SK-N-SH (cell line): Measurements from ENCODE around the gene PFKL.

Experiments used
- CTCF ChIP-seq: fragments of 200-600 bp; sonication (generic); IDR thresholded peaks from 2 replicates; pipeline ENCODE4 v1.6.1; 2017; ENCODE audit warnings: antibody characterized with exemption, mild to moderate bottlenecking, moderate library complexity
- EP300 ChIP-seq, 2 experiments: IDR thresholded peaks; 2 replicates each; pipeline versions ENCODE4 v1.4.0 to v1.6.1; 2012; ENCODE audit warnings: borderline replicate concordance in 1 of 2, low read depth in 1 of 2, low read length in 1 of 2
- EZH2phosphoT487 ChIP-seq: fragments of 200-600 bp; sonication (generic); IDR thresholded peaks from 2 replicates; pipeline ENCODE4 v1.6.1; 2017; ENCODE audit warnings: low read depth, mixed run types, mild to moderate bottlenecking, antibody characterized with exemption, moderate library complexity, borderline replicate concordance
- FOXM1 ChIP-seq: IDR thresholded peaks from 2 replicates; pipeline ENCODE4 v1.4.0; 2012; ENCODE audit warnings: low read depth, mild to moderate bottlenecking
- GATA2 ChIP-seq: sonication (generic); formaldehyde crosslinking; IDR thresholded peaks from 2 replicates; pipeline ENCODE4 v1.5.0; 2020; ENCODE audit warnings: mild to moderate bottlenecking, missing genetic modification reagents
- JUND ChIP-seq: IDR thresholded peaks from 2 replicates; pipeline ENCODE4 v1.4.0; 2012
- NFIC ChIP-seq: IDR thresholded peaks from 2 replicates; pipeline ENCODE4 v1.4.0; 2012; ENCODE audit warnings: borderline replicate concordance
- POLR2AphosphoS5 ChIP-seq: IDR thresholded peaks from 2 replicates; pipeline ENCODE4 v1.6.1; 2012; ENCODE audit warnings: low read depth, low read length
- REST ChIP-seq: IDR thresholded peaks from 2 replicates; pipeline ENCODE4 v1.6.1; 2012; ENCODE audit warnings: mild to moderate bottlenecking, low read depth, low read length, moderate library complexity
- RFX5 ChIP-seq: IDR thresholded peaks from 2 replicates; pipeline ENCODE4 v1.6.1; 2012; ENCODE audit warnings: mild to moderate bottlenecking, improper control_type of control experiment, low read length
- TAF1 ChIP-seq: IDR thresholded peaks from 2 replicates; pipeline ENCODE4 v1.6.1; 2012; ENCODE audit warnings: low read depth, mild to moderate bottlenecking, low read length, moderate library complexity, borderline replicate concordance
- USF1 ChIP-seq: IDR thresholded peaks from 2 replicates; pipeline ENCODE4 v1.4.0; 2012; ENCODE audit warnings: low read depth, borderline replicate concordance
- ZBTB33 ChIP-seq: IDR thresholded peaks from 2 replicates; pipeline ENCODE4 v1.4.0; 2012; ENCODE audit warnings: low read depth, borderline replicate concordance

- TF ChIP-seq EP300 (IDR thresholded peaks at IDR 0.05; ENCODE audit: borderline replicate concordance in 1 of 2, low read depth in 1 of 2, low read length in 1 of 2) (no peak), CTCF (no peak), ZBTB33 (no peak), POLR2AphosphoS5 (no peak), TAF1 (no peak), NFIC (no peak), GATA2 (CRISPR knock-in tag) (no peak), USF1 (no peak), JUND (no peak), FOXM1 (no peak), EZH2phosphoT487 (no peak), REST (no peak), RFX5 (no peak)
Measured at GRCh38 chr21:44348861-44349260, 49.0 kb downstream of the PFKL start.
